Muscle of arm (tissue), 12 donors: ENCODE results near the gene ZNF32. TPM values are rescaled to one million over a fixed set of nuclear protein-coding genes. Genes with fewer than 3 reads are reported as not detected.
"Not testable (repeated sequence)": the region's sequence is repeated elsewhere in the genome, so short reads cannot be mapped to it uniquely, and the experiment has no call there.

Experiments used
- DNase-seq: peaks from one replicate; pipeline ENCODE4 v3.0.0-alpha.2; 2013
- polyA plus RNA-seq, 12 donors: library from polyadenylated mRNA; unstranded; fragments of 120-200 nt; gene quantifications; one replicate each; pipeline ENCODE4 v1.2.1, GENCODE V29; 2013; ENCODE audit not compliant: insufficient read length in 12 of 12

The ZNF32 gene
- polyA plus RNA-seq, 12 donors: 20.5 to 66.8 (median 52.7) TPM; not detected in 1

- DNase-seq: no peak
These were observed 1.1 kb downstream of the ZNF32 start for GRCh38 chr10:43647576-43647975.

- DNase-seq: no peak
These were observed 2.8 kb downstream of the ZNF32 start for GRCh38 chr10:43645866-43646265.

- no peak for DNase-seq
These were observed 4.4 kb downstream of the ZNF32 start for GRCh38 chr10:43644252-43644651.

DNA sequence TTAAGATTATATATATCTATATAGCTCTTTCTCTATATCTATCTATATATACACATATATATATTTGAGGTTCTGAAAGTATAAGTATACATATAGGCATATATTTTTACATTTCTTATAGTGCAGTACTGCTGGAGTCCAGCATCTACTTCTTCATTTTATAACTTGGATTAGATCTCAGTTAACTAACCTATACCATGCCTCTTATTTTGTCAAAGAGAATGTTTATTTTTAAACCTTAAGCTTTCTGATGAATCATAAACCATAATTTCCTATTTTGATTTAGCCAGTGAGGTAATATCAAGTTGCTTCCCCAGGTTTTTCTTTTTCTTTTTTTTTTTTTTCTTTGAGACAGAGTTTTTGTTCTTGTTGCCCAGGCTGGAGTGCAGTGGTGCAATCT lies 8.1 kb downstream of the ZNF32 start:
- DNase-seq: no peak

DNA sequence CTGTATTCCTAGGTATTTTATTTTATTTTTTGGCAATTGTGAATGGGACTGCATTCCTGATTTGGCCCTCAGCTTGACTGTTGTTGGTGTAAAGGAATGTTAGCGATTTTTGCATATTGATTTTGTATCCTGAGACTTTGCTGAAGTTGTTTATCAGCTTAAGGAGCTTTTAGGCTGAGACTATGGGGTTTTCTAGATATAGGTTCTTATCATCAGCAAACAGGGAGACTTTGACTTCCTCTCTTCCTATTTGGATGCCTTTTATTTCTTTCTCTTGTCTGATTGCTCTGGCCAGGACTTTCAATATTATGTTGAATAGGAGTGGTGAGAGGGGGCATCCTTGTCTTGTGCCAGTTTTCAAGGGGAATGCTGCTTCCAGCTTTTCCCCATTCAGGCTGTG lies 12.9 kb downstream of the ZNF32 start:
- DNase-seq: not testable (repeated sequence)

DNA sequence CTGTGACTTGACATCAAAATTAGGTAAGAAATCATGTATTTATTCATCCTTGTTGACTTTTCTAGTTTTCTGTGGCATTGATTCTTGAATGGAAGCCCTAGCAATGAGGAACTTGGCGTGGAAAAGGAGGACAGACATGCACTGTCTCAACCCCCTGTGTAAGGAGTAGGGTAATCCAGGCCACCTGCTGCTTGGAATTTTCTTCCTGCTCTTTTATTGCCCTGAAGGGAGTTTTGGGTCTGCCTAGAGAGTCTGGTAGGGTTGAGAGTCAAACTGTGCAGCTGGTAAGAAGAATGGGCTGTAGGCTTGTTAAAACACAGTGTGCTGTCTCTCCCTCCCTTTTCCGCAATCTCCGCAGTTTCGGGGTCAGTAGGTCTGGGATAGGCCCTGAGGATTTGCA lies 19.7 kb downstream of the ZNF32 start:
- DNase-seq: no peak

DNA sequence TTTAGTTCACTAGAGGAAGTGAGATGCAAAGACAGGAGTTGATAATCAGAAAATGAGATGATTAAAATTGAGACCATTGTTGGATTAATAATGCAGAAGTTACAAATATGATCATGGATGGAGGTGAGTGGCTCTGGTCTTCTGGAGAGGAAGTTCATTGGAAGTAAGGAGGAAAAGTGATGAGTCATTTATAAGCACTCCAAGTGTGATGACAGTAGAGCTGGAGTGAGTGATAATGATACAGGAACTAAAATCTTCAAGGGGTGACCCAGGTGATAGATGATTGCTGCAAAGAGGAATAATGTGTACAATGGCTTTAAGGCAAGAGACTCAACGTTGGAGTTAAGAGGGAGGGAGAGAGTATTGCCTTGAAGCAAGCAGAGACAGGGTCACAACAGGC lies 20.7 kb downstream of the ZNF32 start:
- no peak for DNase-seq

DNA sequence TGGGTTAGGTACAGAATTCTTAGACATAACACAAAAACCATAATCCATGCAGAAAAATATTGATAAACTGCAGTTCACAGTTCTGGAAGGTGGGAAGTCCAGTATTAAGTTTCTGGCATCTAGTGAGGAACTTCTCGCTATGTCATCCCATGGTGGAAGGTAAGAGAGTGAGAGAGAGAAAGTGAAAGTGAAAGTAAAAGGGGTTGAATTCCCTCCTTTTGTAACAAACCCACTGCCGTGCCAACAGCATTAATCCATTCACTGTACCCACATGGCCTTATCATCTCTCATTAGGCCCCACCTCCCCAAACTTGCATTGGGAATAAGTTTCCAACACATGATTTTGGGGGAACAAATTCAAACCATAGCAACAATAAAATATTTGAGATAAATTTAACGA lies 25.3 kb downstream of the ZNF32 start:
- no peak for DNase-seq

- DNase-seq: no peak
These were observed 26.6 kb downstream of the ZNF32 start for GRCh38 chr10:43622038-43622437.

DNA sequence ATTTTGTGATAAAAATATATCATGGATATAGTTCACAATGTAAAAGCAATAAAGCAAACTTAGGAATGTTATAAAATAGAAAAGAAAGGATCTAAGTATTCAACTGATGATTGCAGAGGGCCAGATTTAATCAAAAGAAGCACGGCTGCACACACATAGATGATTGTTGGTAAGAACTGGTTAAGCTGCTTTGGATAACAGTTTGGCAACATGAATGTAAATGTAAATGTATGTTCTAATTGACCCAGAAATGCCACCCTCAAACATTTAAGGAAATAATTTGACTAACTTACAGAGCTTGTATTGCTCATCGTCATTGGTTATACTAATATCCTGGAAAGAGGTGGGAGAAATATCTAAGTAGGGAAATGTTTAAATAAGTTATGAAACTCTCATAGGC lies 29.3 kb downstream of the ZNF32 start:
- no peak for DNase-seq

GRCh38 chr10:43616697-43617370 lies 31.8 kb downstream of the ZNF32 start:
- no peak for DNase-seq

GRCh38 chr10:43610636-43611035 lies 38.0 kb downstream of the ZNF32 start:
- no peak for DNase-seq

GRCh38 chr10:43607199-43607573 lies 41.5 kb downstream of the ZNF32 start:
- no peak for DNase-seq

- peak; percentile 60 for DNase-seq
These were observed 42.1 kb downstream of the ZNF32 start, which contains the start of gene ZNF485 for GRCh38 chr10:43606323-43607198. TSS of gene ZNF485 (plus strand) at chr10:43606438. CDS start at chr10:43607051, 613 bp downstream.

GRCh38 chr10:43605850-43606322 lies 42.8 kb downstream of the ZNF32 start:
- no peak for DNase-seq

DNA sequence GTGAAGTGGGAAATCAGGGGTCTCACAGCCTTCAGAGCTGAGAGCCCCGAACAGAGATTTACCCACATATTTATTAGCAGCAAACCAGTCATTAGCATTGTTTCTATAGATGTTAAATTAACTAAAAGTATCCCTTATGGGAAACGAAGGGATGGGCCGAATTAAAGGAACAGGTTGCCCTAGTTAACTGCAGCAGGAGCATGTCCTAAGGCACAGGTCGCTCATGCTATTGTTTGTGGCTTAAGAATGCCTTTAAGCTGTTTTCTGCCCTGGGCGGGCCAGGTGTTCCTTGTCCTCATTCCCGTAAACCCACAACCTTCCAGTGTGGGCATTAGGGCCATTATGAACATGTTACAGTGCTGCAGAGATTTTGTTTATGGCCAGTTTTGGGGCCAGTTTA lies 47.1 kb downstream of the ZNF32 start:
- not testable (repeated sequence) for DNase-seq

DNA sequence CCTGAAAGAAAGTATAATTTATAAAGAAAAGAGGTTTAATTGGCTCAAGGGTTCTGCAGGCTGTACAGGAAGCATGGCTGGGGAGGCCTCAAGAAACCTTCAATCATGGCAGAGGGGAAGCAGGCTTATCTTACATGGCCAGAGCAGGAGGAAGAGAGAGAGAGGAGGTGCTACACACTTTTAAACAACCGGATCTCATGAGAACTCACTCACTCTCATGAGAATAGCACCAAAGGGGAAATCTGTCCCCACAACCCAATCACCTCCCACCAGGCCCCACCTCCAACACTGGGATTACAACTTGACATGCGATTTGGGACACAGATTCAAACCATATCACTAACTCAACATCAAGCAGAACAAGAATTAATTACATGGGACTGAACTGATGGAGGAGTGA lies 49.3 kb downstream of the ZNF32 start:
- no peak for DNase-seq

GRCh38 chr10:43598446-43598845 lies 50.2 kb downstream of the ZNF32 start:
- no peak for DNase-seq

DNA sequence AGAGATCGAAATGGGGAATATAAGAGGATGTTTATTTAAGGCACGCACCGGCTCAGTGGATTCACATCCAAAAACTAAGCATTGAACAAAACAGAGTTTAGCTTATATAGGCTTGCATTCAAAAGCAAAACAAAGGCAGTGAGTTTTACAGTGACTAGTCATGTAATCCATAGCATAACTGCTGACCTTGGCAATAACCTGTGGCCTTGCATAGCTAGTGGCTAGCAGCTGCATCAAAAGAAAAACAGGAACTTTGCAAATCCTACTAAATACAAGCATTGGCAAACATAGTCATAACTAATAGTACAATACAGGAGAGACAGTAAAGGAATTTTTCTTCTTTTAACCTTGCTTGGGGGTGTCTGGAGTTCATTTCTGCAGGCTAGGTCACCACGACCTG lies 52.1 kb downstream of the ZNF32 start:
- no peak for DNase-seq

DNA sequence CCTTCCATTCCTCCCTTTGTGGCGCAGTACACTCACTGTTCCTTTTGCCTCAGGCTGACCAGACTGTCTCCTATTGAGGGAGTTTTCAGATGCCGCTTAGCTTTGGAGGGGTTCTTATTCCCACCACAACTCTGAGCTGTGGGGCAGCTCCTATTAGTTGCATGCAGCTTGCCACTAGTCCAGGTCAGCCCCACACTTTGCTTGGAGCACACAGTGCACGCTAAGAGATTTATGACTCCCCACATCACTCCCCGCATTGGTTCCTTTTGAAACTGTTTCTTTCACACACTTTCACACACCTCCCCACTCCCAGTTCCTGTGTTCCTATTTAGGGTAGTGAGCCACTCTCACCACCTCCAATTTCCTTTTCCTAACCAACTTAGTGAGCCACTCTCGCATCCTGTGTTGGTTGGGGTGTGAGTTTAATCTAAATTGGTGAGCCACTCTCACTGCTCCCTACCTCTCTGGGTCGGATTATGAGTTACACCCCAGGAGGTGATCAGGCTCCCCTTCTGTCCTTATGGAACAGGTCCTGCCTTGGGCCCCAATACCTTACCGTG lies 52.9 kb downstream of the ZNF32 start:
- DNase-seq: no peak

GRCh38 chr10:43594944-43595589 lies 53.6 kb downstream of the ZNF32 start:
- peak; percentile 19 for DNase-seq
